Dedifferentiated amniotic fluid mesenchymal stem cell (primary cell): ENCODE measurements around the gene PITPNC1.
"Not testable (repeated sequence)": the region's sequence is repeated elsewhere in the genome, so short reads cannot be mapped to it uniquely, and the experiment has no call there.

Experiments used
- DNase-seq: peaks from one replicate; pipeline ENCODE4 v3.0.0-alpha.2; 2016; ENCODE audit errors: extremely low spot score

PITPNC1 gene

GRCh38 chr17:67376737-67377487 lies at the start of gene PITPNC1:
Gene PITPNC1, plus strand, starts transcription at chr17:67377281.
- peak; percentile 88 for DNase-seq

- DNase-seq = no peak
These were observed 49.1 kb upstream of the PITPNC1 start for GRCh38 chr17:67328026-67328425.

GRCh38 chr17:67331381-67332161 lies 45.5 kb upstream of the PITPNC1 start:
- not testable (repeated sequence) for DNase-seq

GRCh38 chr17:67332162-67332508 lies 44.9 kb upstream of the PITPNC1 start:
- DNase-seq = not testable (repeated sequence)

- no peak for DNase-seq
These were observed 41.7 kb upstream of the PITPNC1 start for GRCh38 chr17:67335245-67335835.

- DNase-seq = no peak
These were observed 40.2 kb upstream of the PITPNC1 start for GRCh38 chr17:67336859-67337258.

- not testable (repeated sequence) for DNase-seq
These were observed 38.7 kb upstream of the PITPNC1 start for GRCh38 chr17:67338353-67338752.

- no peak for DNase-seq
These were observed 33.8 kb upstream of the PITPNC1 start for GRCh38 chr17:67343237-67343636.

- no peak for DNase-seq
These were observed 29.3 kb upstream of the PITPNC1 start for GRCh38 chr17:67347826-67348225.

GRCh38 chr17:67349420-67349819 lies 27.7 kb upstream of the PITPNC1 start:
- DNase-seq = no peak

GRCh38 chr17:67353161-67353560 lies 23.9 kb upstream of the PITPNC1 start:
- no peak for DNase-seq

GRCh38 chr17:67353929-67354574 lies 23.0 kb upstream of the PITPNC1 start:
- DNase-seq = no peak

- no peak for DNase-seq
These were observed 18.5 kb upstream of the PITPNC1 start for GRCh38 chr17:67358612-67359011.

GRCh38 chr17:67359960-67360791 lies 16.9 kb upstream of the PITPNC1 start:
- DNase-seq = no peak

GRCh38 chr17:67360880-67361279 lies 16.2 kb upstream of the PITPNC1 start:
- DNase-seq = no peak

GRCh38 chr17:67362173-67362572 lies 14.9 kb upstream of the PITPNC1 start:
- no peak for DNase-seq

- DNase-seq = no peak
These were observed 12.0 kb upstream of the PITPNC1 start for GRCh38 chr17:67364847-67365737.

- peak; percentile 47 for DNase-seq
These were observed 11.3 kb upstream of the PITPNC1 start for GRCh38 chr17:67365738-67366192.

GRCh38 chr17:67366193-67367157 lies 10.6 kb upstream of the PITPNC1 start, which contains the start of gene PSMD12:
Gene PSMD12, minus strand, starts transcription at chr17:67366577. Its CDS starts 58 bp downstream, at chr17:67366519.
- DNase-seq = peak; percentile 80
